ENCODE data around the gene RIPPLY3.
"Not testable (repeated sequence)": the region's sequence is repeated elsewhere in the genome, so short reads cannot be mapped to it uniquely, and the experiment has no call there.

Gene RIPPLY3

GRCh38 chr21:37026499-37026898 is 20.0 kb downstream of the RIPPLY3 start:
- DNase-seq, result no peak

GRCh38 chr21:37028570-37028969 is 22.1 kb downstream of the RIPPLY3 start:
- no peak for DNase-seq

- no peak for DNase-seq
These were observed 24.4 kb downstream of the RIPPLY3 start for GRCh38 chr21:37030864-37031263.

GRCh38 chr21:37032293-37032692 is 25.8 kb downstream of the RIPPLY3 start:
- DNase-seq, result no peak

GRCh38 chr21:37032877-37033471 is 26.5 kb downstream of the RIPPLY3 start:
- DNase-seq, result no peak

GRCh38 chr21:37034394-37034793 is 27.9 kb downstream of the RIPPLY3 start:
- not testable (repeated sequence) for DNase-seq

GRCh38 chr21:37036177-37036576 is 29.7 kb downstream of the RIPPLY3 start:
- DNase-seq, result no peak

- no peak for DNase-seq
These were observed 33.0 kb downstream of the RIPPLY3 start for GRCh38 chr21:37039411-37040075.

- DNase-seq, result no peak
These were observed 33.7 kb downstream of the RIPPLY3 start for GRCh38 chr21:37040212-37040611.

- DNase-seq, result no peak
These were observed 35.3 kb downstream of the RIPPLY3 start for GRCh38 chr21:37041706-37042271.

- DNase-seq, result no peak
These were observed 37.3 kb downstream of the RIPPLY3 start for GRCh38 chr21:37043818-37044217.

- DNase-seq, result no peak
These were observed 38.1 kb downstream of the RIPPLY3 start for GRCh38 chr21:37044643-37045042.

- DNase-seq, result no peak
These were observed 38.6 kb downstream of the RIPPLY3 start for GRCh38 chr21:37045149-37045548.

GRCh38 chr21:37045556-37045955 is 39.1 kb downstream of the RIPPLY3 start:
- DNase-seq, result no peak

- DNase-seq, result no peak
These were observed 40.6 kb downstream of the RIPPLY3 start for GRCh38 chr21:37047079-37047478.

- DNase-seq, result not testable (repeated sequence)
These were observed 43.2 kb downstream of the RIPPLY3 start for GRCh38 chr21:37049741-37050140.

- DNase-seq, result no peak
These were observed 48.9 kb downstream of the RIPPLY3 start for GRCh38 chr21:37055271-37055855.

- DNase-seq, result no peak
These were observed 51.1 kb downstream of the RIPPLY3 start for GRCh38 chr21:37057614-37058013.

- no peak for DNase-seq
These were observed 51.8 kb downstream of the RIPPLY3 start for GRCh38 chr21:37058261-37058660.

GRCh38 chr21:37059181-37059580 is 52.7 kb downstream of the RIPPLY3 start:
- no peak for DNase-seq

GRCh38 chr21:37060296-37060695 is 53.8 kb downstream of the RIPPLY3 start:
- no peak for DNase-seq

GRCh38 chr21:37061926-37062592 is 55.6 kb downstream of the RIPPLY3 start:
- no peak for DNase-seq

GRCh38 chr21:37062593-37062935 is 56.1 kb downstream of the RIPPLY3 start:
- DNase-seq, result no peak

- DNase-seq, result no peak
These were observed 56.9 kb downstream of the RIPPLY3 start for GRCh38 chr21:37063433-37063832.

Data from activated CD8-positive, alpha-beta memory T cell treated with anti-CD3 and anti-CD28 coated beads, Interleukin-2, amount 50 U/mL, for 48 hours (primary cell).